SU-DHL-6 (cell line): ENCODE data around the gene SPG21.

Experiments used
- H2AFZ ChIP-seq: fragments of 200-600 bp; sonication (generic); 2 replicates; pipeline ENCODE4 v1.6.1; 2014; ENCODE audit warnings: low read depth, mild to moderate bottlenecking, moderate library complexity, mixed read lengths, antibody characterized with exemption, low read length; ENCODE audit not compliant: severe bottlenecking
- H3F3A ChIP-seq: fragments of 200-600 bp; shearing (Covaris generic); 2 replicates; pipeline ENCODE4 v1.6.0; 2016; ENCODE audit warnings: antibody characterized with exemption, mild to moderate bottlenecking; ENCODE audit not compliant: insufficient read depth
- H3K27ac ChIP-seq: fragments of 200-600 bp; sonication (generic); 2 replicates; pipeline ENCODE4 v1.5.1; 2016; ENCODE audit warnings: low read depth, mild to moderate bottlenecking, low read length, moderate library complexity, mixed read lengths
- H3K27me3 ChIP-seq: fragments of 200-600 bp; sonication (generic), shearing (Covaris generic); 2 replicates; pipeline ENCODE4 v1.6.0; 2014; ENCODE audit warnings: mild to moderate bottlenecking, low read length
- H3K36me3 ChIP-seq: fragments of 200-600 bp; sonication (generic); 2 replicates; pipeline ENCODE4 v1.6.1; 2014; ENCODE audit warnings: mild to moderate bottlenecking, low read length, mixed read lengths
- H3K4me2 ChIP-seq: fragments of 300-600, 200-600 bp; shearing (Covaris generic), sonication (generic); 2 replicates; pipeline ENCODE4 v1.6.0; 2014; ENCODE audit warnings: low read length, low read depth, mild to moderate bottlenecking; ENCODE audit not compliant: poor library complexity, severe bottlenecking
- H3K4me3 ChIP-seq: fragments of 200-600 bp; sonication (generic); 2 replicates; pipeline ENCODE4 v1.5.1; 2014; ENCODE audit warnings: antibody characterized with exemption, low read length, mild to moderate bottlenecking, mixed read lengths; ENCODE audit not compliant: insufficient read depth, poor library complexity, severe bottlenecking
- H3K79me2 ChIP-seq: fragments of 200-600 bp; sonication (generic); 2 replicates; pipeline ENCODE4 v1.6.1; 2014; ENCODE audit warnings: mild to moderate bottlenecking, low read length, moderate library complexity; ENCODE audit not compliant: insufficient read depth
- H3K9ac ChIP-seq: fragments of 200-600 bp; sonication (generic); 2 replicates; pipeline ENCODE4 v1.7.0; 2014; ENCODE audit warnings: mild to moderate bottlenecking, low read length
- H3K9me2 ChIP-seq: fragments of 200-600 bp; sonication (generic); replicated peaks from 2 replicates; pipeline ENCODE4 v1.6.1; 2014; ENCODE audit warnings: low read length; ENCODE audit not compliant: insufficient read depth
- H3K9me3 ChIP-seq: fragments of 200-600 bp; sonication (generic); 2 replicates; pipeline ENCODE4 v1.6.1; 2014; ENCODE audit warnings: low read length, mixed read lengths; ENCODE audit not compliant: insufficient read depth
- H4K20me1 ChIP-seq: fragments of 200-600 bp; sonication (generic); 2 replicates; pipeline ENCODE4 v1.6.1; 2014; ENCODE audit warnings: low read depth, mild to moderate bottlenecking, antibody characterized with exemption, low read length, moderate library complexity, mixed read lengths
- EZH2phosphoT487 ChIP-seq: fragments of 200-600 bp; sonication (generic), shearing (Covaris generic); conservative IDR thresholded peaks from 2 replicates; pipeline ENCODE4 v1.6.1; 2018; ENCODE audit warnings: mild to moderate bottlenecking, antibody characterized with exemption, low read length, moderate library complexity, mixed read lengths
- TF ChIP-seq, protein P1 (sequence below): fragments of 200-600 bp; sonication (generic); IDR thresholded peaks from one replicate; pipeline ENCODE4 v1.5.1; 2017; ENCODE audit warnings: antibody characterized with exemption, mild to moderate bottlenecking, low read length, moderate library complexity; ENCODE audit not compliant: insufficient read depth, poor library complexity, severe bottlenecking

SPG21 gene

DNA sequence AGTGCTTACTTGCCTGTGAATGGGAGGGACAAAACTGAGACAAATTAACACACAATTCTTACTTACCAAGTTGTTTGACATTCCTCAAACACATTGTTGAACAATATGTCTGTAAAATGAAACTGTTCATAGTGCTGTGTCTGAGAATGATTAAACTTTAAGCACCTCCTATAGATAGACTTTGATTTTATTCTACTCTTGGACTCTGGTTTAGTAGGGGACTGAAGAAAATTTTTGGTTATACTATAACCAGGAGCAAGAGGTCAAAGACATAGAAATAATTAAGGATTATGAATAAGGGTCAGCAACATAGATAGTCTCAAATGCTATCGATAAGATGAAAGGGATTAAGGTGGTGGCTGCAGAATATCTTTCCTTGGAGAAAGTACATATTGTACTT, 47.6 kb upstream of the SPG21 start:
- peaks cover 6% of the 10 kb centered on the region; the same call in 1 of the 2 replicates for H3F3A ChIP-seq
- no peaks in the 10 kb centered on the region for H3K9me3 ChIP-seq
- H4K20me1 ChIP-seq, result no peaks in the 10 kb centered on the region
- no peak overlapping the region for H3K9ac ChIP-seq
- H2AFZ ChIP-seq, result no peak overlapping the region
- no peak for TF ChIP-seq EZH2phosphoT487
- TF ChIP-seq, protein P1, sequence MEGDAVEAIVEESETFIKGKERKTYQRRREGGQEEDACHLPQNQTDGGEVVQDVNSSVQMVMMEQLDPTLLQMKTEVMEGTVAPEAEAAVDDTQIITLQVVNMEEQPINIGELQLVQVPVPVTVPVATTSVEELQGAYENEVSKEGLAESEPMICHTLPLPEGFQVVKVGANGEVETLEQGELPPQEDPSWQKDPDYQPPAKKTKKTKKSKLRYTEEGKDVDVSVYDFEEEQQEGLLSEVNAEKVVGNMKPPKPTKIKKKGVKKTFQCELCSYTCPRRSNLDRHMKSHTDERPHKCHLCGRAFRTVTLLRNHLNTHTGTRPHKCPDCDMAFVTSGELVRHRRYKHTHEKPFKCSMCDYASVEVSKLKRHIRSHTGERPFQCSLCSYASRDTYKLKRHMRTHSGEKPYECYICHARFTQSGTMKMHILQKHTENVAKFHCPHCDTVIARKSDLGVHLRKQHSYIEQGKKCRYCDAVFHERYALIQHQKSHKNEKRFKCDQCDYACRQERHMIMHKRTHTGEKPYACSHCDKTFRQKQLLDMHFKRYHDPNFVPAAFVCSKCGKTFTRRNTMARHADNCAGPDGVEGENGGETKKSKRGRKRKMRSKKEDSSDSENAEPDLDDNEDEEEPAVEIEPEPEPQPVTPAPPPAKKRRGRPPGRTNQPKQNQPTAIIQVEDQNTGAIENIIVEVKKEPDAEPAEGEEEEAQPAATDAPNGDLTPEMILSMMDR, result no peak
- no peak overlapping the region for H3K4me3 ChIP-seq
- no peak overlapping the region for H3K27ac ChIP-seq
- H3K27me3 ChIP-seq, result no peaks in the 10 kb centered on the region
- H3K4me2 ChIP-seq, result no peak overlapping the region
- H3K9me2 ChIP-seq, result no peaks in the 10 kb centered on the region
- no peaks in the 10 kb centered on the region for H3K36me3 ChIP-seq
- H3K79me2 ChIP-seq, result no peaks in the 10 kb centered on the region

DNA sequence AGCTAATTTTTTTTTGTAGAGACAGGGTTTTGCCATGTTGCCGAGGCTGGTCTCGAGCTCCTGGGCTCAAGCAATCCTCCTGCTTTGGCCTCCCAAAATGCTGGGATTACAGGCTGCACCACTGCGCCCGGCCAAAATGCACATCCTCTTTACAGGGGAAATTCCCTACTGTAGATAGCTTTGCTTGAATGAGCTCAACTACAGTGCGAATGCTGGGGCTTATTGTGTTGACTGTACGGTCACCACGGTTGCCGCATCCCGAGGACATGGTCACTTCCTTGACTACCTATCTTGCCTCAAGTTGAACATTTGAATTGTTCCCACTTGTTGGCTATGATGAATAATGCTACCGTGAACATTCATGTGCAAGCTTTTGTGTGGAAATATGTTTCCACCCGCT, 45.0 kb upstream of the SPG21 start:
- TF ChIP-seq, protein P1, result no peak
- Histone ChIP-seq H3K9ac (no peak overlapping the region), H3F3A (peaks cover 6% of the 10 kb centered on the region; the same call in 1 of the 2 replicates), H3K79me2 (no peaks in the 10 kb centered on the region), H3K4me2 (no peak overlapping the region), H3K9me3 (no peaks in the 10 kb centered on the region), H3K9me2 (no peaks in the 10 kb centered on the region), H3K4me3 (no peak overlapping the region), H4K20me1 (no peaks in the 10 kb centered on the region), H3K27ac (no peak overlapping the region), H3K27me3 (no peaks in the 10 kb centered on the region), H2AFZ (no peak overlapping the region), H3K36me3 (no peaks in the 10 kb centered on the region)

DNA sequence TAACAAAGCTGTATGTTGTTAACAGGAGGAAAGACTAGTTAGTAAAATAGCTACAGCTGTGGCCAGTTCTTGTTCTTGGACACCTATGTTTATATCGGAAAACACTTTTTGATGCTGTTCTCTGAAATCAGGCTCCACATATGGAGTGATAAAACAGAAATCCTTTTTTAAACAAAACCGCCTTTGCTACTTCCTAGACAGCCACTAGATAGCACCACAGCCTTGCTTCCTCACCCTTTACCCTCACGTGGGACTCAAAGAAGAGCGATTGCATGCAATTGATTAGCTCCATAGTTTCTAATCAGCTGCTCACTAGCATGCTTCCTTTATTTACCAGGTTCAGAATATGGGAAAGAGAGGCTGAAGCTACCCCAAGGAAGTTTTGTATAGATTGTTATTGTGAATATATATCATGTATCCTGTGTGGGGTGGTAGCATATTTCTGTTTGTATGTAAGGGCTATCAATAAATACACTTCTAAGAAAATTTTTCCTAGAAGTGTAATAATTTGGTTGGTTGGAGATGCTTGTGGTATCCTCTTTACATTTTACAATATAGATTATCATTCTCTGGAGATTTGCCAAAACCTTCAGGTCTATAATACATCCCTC, 44.0 kb upstream of the SPG21 start:
- Histone ChIP-seq H2AFZ (peak overlapping the region; percentile 8), H3K4me2 (peak overlapping the region; percentile 18), H3K27ac (no peak overlapping the region), H3K36me3 (no peaks in the 10 kb centered on the region), H4K20me1 (no peaks in the 10 kb centered on the region), H3K9me3 (no peaks in the 10 kb centered on the region), H3K27me3 (no peaks in the 10 kb centered on the region), H3K79me2 (peaks cover 6% of the 10 kb centered on the region), H3K9me2 (no peaks in the 10 kb centered on the region), H3K9ac (no peak overlapping the region; the same call in 1 of the 2 replicates), H3F3A (peaks cover 6% of the 10 kb centered on the region; the same call in 1 of the 2 replicates), H3K4me3 (no peak overlapping the region)
- no peak for TF ChIP-seq EZH2phosphoT487
- TF ChIP-seq, protein P1, result no peak
